Astrocyte of the cerebellum (primary cell): ENCODE data around the gene SVBP.

Experiments
- DNase-seq: peaks from one replicate; pipeline ENCODE4 v3.0.0-alpha.2; 2011; ENCODE audit warnings: low read depth
- H3K4me3 ChIP-seq: 2 replicates; pipeline ENCODE4 v1.5.1; 2011; ENCODE audit warnings: mild to moderate bottlenecking, low read depth, low read length, moderate library complexity
- CTCF ChIP-seq: IDR thresholded peaks from 2 replicates; pipeline ENCODE4 v1.5.1; 2012; ENCODE audit warnings: low read length, low read depth, moderate library complexity, mild to moderate bottlenecking; ENCODE audit errors: missing control alignments
- in situ Hi-C: cut with HindIII; loops from 2 replicates; pipeline ENCODE4 v1.10.0; 2017; ENCODE audit warnings: low sequenced_read_pairs

SVBP gene

DNA sequence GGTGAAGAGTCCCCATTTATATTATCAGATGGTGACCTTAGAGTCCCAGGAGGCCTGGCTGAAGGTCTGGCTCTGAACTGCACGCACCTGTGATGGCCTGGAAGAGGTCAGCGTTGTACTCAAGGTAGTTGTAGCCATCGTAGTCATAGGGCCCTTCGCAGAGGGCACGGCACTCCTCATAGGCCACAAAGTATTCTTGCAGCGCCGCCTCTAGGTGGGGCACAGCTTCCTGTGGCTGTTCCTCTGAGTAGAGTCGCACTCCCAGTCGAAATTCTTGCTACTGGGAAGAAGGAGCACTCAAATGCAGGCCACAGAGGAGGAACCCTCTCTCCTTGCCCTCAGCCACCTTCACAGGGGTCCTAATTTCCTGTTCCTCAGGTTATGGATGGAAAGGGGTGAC, 58.1 kb downstream of the SVBP start:
- in situ Hi-C loops, result no loop called here
- no peak overlapping the region for H3K4me3 ChIP-seq
- TF ChIP-seq CTCF, result peak; percentile 4
- no peak for DNase-seq

DNA sequence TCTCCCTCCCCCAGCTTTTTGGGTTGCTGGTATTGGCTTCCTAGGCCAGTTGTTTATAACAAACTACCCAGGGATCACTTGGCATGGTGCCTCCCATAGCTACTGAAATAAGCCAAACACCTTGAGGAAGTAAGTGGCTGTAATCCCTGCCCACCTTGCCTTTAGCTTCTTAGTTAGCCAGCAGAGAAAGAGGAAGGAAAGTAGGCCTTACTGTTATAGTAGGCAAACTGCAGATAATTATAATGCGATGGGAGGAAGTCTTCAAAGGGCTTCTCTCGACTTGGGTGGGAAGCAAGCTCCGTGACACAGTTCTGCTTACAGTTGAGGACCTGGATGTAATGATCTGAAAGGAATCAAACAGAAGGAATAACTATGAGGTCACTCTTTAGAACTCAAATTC, 58.6 kb downstream of the SVBP start:
- no peak for TF ChIP-seq CTCF
- DNase-seq, result no peak
- in situ Hi-C loops, result no loop called here
- H3K4me3 ChIP-seq, result no peak overlapping the region

DNA sequence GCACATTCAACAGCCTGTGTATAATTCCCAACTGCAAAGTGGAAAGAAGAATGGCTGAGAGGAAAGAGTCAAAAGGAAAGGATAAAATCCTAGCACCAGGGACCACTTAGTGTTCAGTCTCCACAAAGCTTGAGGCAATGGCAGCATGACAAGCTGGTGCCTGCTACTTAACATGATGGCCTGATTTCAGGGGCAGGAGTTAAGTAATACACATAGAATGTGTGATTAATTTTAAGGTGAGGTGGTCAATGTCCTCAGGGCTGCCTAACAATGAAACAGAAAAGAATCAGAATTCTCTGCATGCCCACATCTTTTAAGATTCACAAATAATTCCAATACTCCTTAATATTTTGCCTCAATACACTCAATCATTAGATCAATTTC, 59.3 kb downstream of the SVBP start:
- H3K4me3 ChIP-seq, result no peak overlapping the region
- in situ Hi-C loops, result no loop called here
- no peak for DNase-seq
- no peak for TF ChIP-seq CTCF
